SK-N-SH (cell line): Measurements from ENCODE around the gene WIPF2.

Experiments
- CTCF ChIP-seq: fragments of 200-600 bp; sonication (generic); IDR thresholded peaks from 2 replicates; pipeline ENCODE4 v1.6.1; 2017; ENCODE audit warnings: antibody characterized with exemption, mild to moderate bottlenecking, moderate library complexity
- EP300 ChIP-seq, 2 experiments: IDR thresholded peaks; 2 replicates each; pipeline versions ENCODE4 v1.4.0 to v1.6.1; 2012; ENCODE audit warnings: borderline replicate concordance in 1 of 2, low read depth in 1 of 2, low read length in 1 of 2
- GABPA ChIP-seq: IDR thresholded peaks from 2 replicates; pipeline ENCODE4 v1.4.0; 2012; ENCODE audit warnings: low read depth, mild to moderate bottlenecking
- MAX ChIP-seq: IDR thresholded peaks from 2 replicates; pipeline ENCODE4 v1.4.0; 2012; ENCODE audit warnings: low read depth
- RAD21 ChIP-seq: IDR thresholded peaks from 2 replicates; pipeline ENCODE4 v1.6.1; 2012; ENCODE audit warnings: mild to moderate bottlenecking, low read length
- RXRA ChIP-seq: IDR thresholded peaks from 2 replicates; pipeline ENCODE4 v1.4.0; 2012; ENCODE audit warnings: low read depth, mild to moderate bottlenecking, borderline replicate concordance
- SMC3 ChIP-seq: IDR thresholded peaks from 2 replicates; pipeline ENCODE4 v1.6.1; 2012; ENCODE audit warnings: low read depth, low read length, improper control_type of control experiment
- USF2 ChIP-seq: fragments of 150-350 bp; IDR thresholded peaks from 2 replicates; pipeline ENCODE4 v1.6.1; 2017; ENCODE audit warnings: antibody characterized with exemption, low read length, low read depth, borderline replicate concordance

GRCh38 chr17:40173091-40173777 lies 45.9 kb upstream of the WIPF2 start:
- TF ChIP-seq GABPA (no peak), EP300 (IDR thresholded peaks at IDR 0.05; ENCODE audit: borderline replicate concordance in 1 of 2, low read depth in 1 of 2, low read length in 1 of 2) (no peak), SMC3 (no peak), RXRA (no peak), CTCF (no peak), USF2 (no peak), RAD21 (no peak), MAX (no peak)
